Neural cell (in vitro differentiated cells): ENCODE results near the gene THOC2. TPM values are rescaled to one million over a fixed set of nuclear protein-coding genes. Genes with fewer than 3 reads are reported as not detected.

ENCODE experiments used
- H2AFZ ChIP-seq: fragments of 200-600, 300-800 bp; sonication (generic), shearing (Covaris generic); 2 replicates; pipeline ENCODE4 v1.6.0; 2014; ENCODE audit warnings: low read depth, mild to moderate bottlenecking, antibody characterized with exemption, low read length, moderate library complexity
- H3F3A ChIP-seq: fragments of 200-600 bp; shearing (Covaris generic); 2 replicates; pipeline ENCODE4 v1.6.1; 2016; ENCODE audit warnings: mild to moderate bottlenecking, moderate library complexity, mixed read lengths, antibody characterized with exemption, low read length; ENCODE audit not compliant: insufficient read depth, poor library complexity, severe bottlenecking
- H3K27ac ChIP-seq: fragments of 200-600, 300-800 bp; sonication (generic), shearing (Covaris generic); 2 replicates; pipeline ENCODE4 v1.5.1; 2014; ENCODE audit warnings: mild to moderate bottlenecking, low read length, moderate library complexity
- H3K27me3 ChIP-seq: fragments of 300-800, 200-600 bp; sonication (generic), shearing (Covaris generic); 2 replicates; pipeline ENCODE4 v1.6.0; 2014; ENCODE audit warnings: mild to moderate bottlenecking, low read depth, low read length, moderate library complexity; ENCODE audit not compliant: insufficient read depth
- H3K36me3 ChIP-seq: fragments of 300-800, 200-600 bp; sonication (generic), shearing (Covaris generic); 2 replicates; pipeline ENCODE4 v1.5.1; 2014; ENCODE audit warnings: mild to moderate bottlenecking, antibody characterized with exemption, low read length, moderate library complexity; ENCODE audit not compliant: insufficient read depth
- H3K4me2 ChIP-seq: fragments of 300-800, 200-600 bp; sonication (generic), shearing (Covaris generic); 2 replicates; pipeline ENCODE4 v1.6.0; 2014; ENCODE audit warnings: mild to moderate bottlenecking, low read length
- H3K4me3 ChIP-seq: fragments of 300-800, 200-600 bp; sonication (generic), shearing (Covaris generic); 2 replicates; pipeline ENCODE4 v1.5.1; 2014; ENCODE audit warnings: mild to moderate bottlenecking, low read length, moderate library complexity
- H3K79me2 ChIP-seq: fragments of 200-600 bp; shearing (Covaris generic); replicated peaks from 2 replicates; pipeline ENCODE4 v1.6.0; 2014; ENCODE audit warnings: mild to moderate bottlenecking, low read length, moderate library complexity; ENCODE audit not compliant: insufficient read depth
- H3K9ac ChIP-seq: fragments of 300-800, 200-600 bp; sonication (generic), shearing (Covaris generic); 2 replicates; pipeline ENCODE4 v1.6.1; 2016; ENCODE audit warnings: mild to moderate bottlenecking, low read length, mixed read lengths
- H3K9me2 ChIP-seq: fragments of 200-600 bp; shearing (Covaris generic); 2 replicates; pipeline ENCODE4 v1.6.1; 2016; ENCODE audit warnings: mild to moderate bottlenecking, low read length, mixed read lengths; ENCODE audit not compliant: insufficient read depth
- H3K9me3 ChIP-seq: fragments of 200-600, 300-800 bp; sonication (generic), shearing (Covaris generic); 2 replicates; pipeline ENCODE4 v1.6.1; 2016; ENCODE audit warnings: mild to moderate bottlenecking, mixed run types, low read length, moderate library complexity, mixed read lengths
- H4K20me1 ChIP-seq: fragments of 200-600 bp; shearing (Covaris generic); 2 replicates; pipeline ENCODE4 v1.6.1; 2016; ENCODE audit warnings: mild to moderate bottlenecking, mixed run types; ENCODE audit not compliant: insufficient read depth
- EP300 ChIP-seq: fragments of 450-650 bp; conservative IDR thresholded peaks from 2 replicates; pipeline ENCODE4 v1.6.1; 2014; ENCODE audit warnings: antibody characterized with exemption, mild to moderate bottlenecking, moderate library complexity; ENCODE audit not compliant: poor library complexity, severe bottlenecking
- EZH2 ChIP-seq: fragments of 200-600, 300-800 bp; shearing (Covaris generic), sonication (generic); IDR thresholded peaks from 2 replicates; pipeline ENCODE4 v1.6.1; 2014; ENCODE audit warnings: antibody characterized with exemption, low read length, borderline replicate concordance, mild to moderate bottlenecking; ENCODE audit not compliant: insufficient read depth, poor library complexity, severe bottlenecking
- MXI1 ChIP-seq: fragments of 450-650 bp; conservative IDR thresholded peaks from 2 replicates; pipeline ENCODE4 v1.6.1; 2014; ENCODE audit warnings: antibody characterized with exemption, mild to moderate bottlenecking; ENCODE audit not compliant: poor library complexity, severe bottlenecking
- POLR2AphosphoS5 ChIP-seq: IDR thresholded peaks from 2 replicates; pipeline ENCODE4 v1.6.1; 2012
- RAD21 ChIP-seq: fragments of 450-650 bp; conservative IDR thresholded peaks from 2 replicates; pipeline ENCODE4 v1.6.1; 2014; ENCODE audit warnings: antibody characterized with exemption, mild to moderate bottlenecking, moderate library complexity
- SMC3 ChIP-seq: fragments of 450-650 bp; conservative IDR thresholded peaks from 2 replicates; pipeline ENCODE4 v1.6.1; 2014; ENCODE audit warnings: antibody characterized with exemption, mild to moderate bottlenecking, moderate library complexity; ENCODE audit not compliant: poor library complexity
- TAF1 ChIP-seq: IDR thresholded peaks from 2 replicates; pipeline ENCODE4 v1.6.1; 2012; ENCODE audit warnings: low read depth
- polyA plus RNA-seq: library from polyadenylated mRNA; depleted of rRNA; stranded (reverse); fragments of >200 nt; gene quantifications from 2 replicates; pipeline ENCODE4 v1.2.3, GENCODE V29; 2014
- TF ChIP-seq, protein P1 (sequence below): fragments of 450-650 bp; IDR thresholded peaks from 2 replicates; pipeline ENCODE4 v1.5.1; 2014; ENCODE audit warnings: antibody characterized with exemption, mild to moderate bottlenecking, moderate library complexity; ENCODE audit not compliant: poor library complexity, severe bottlenecking
- TF ChIP-seq, protein P2 (sequence below): IDR thresholded peaks from 2 replicates; pipeline ENCODE4 v1.6.1; 2012; ENCODE audit warnings: borderline replicate concordance

The THOC2 gene
- polyA plus RNA-seq, 1 donor from 2014 or later, result 95.4 TPM

DNA sequence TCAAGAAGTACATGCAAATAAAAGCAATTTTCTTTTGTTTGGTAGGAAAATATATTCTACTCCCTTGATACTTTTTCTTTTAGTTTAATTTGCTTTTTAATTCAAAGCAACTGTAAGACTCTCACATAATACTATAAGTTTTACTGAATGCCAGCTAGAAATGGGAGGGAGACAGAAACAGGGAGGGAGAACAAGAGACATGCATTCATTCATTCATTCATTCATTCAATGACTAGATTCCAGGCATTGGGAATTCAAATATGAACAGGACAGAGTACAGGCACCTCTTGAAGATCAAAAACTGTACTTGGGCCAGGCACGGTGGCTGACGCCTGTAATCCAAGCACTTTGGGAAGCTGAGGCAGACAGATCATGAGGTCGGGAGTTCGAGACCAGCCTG, 85.6 kb downstream of the THOC2 start:
- Histone ChIP-seq H3K27me3 (no peaks in the 10 kb centered on the region), H3K9me2 (no peaks in the 10 kb centered on the region), H3K27ac (no peak overlapping the region), H4K20me1 (no peaks in the 10 kb centered on the region), H3K9me3 (no peaks in the 10 kb centered on the region), H3K36me3 (no peaks in the 10 kb centered on the region), H3K4me2 (no peak overlapping the region), H3K4me3 (no peak overlapping the region), H2AFZ (no peak overlapping the region), H3F3A (no peaks in the 10 kb centered on the region), H3K79me2 (no peaks in the 10 kb centered on the region), H3K9ac (no peak overlapping the region)
- TF ChIP-seq SMC3, result no peak
- TF ChIP-seq POLR2AphosphoS5, result no peak
- TF ChIP-seq, protein P1, sequence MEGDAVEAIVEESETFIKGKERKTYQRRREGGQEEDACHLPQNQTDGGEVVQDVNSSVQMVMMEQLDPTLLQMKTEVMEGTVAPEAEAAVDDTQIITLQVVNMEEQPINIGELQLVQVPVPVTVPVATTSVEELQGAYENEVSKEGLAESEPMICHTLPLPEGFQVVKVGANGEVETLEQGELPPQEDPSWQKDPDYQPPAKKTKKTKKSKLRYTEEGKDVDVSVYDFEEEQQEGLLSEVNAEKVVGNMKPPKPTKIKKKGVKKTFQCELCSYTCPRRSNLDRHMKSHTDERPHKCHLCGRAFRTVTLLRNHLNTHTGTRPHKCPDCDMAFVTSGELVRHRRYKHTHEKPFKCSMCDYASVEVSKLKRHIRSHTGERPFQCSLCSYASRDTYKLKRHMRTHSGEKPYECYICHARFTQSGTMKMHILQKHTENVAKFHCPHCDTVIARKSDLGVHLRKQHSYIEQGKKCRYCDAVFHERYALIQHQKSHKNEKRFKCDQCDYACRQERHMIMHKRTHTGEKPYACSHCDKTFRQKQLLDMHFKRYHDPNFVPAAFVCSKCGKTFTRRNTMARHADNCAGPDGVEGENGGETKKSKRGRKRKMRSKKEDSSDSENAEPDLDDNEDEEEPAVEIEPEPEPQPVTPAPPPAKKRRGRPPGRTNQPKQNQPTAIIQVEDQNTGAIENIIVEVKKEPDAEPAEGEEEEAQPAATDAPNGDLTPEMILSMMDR, result no peak
- TF ChIP-seq EP300, result no peak
- TF ChIP-seq EZH2, result no peak
- no peak for TF ChIP-seq MXI1
- TF ChIP-seq TAF1, result no peak
- no peak for TF ChIP-seq RAD21
- TF ChIP-seq, protein P2, sequence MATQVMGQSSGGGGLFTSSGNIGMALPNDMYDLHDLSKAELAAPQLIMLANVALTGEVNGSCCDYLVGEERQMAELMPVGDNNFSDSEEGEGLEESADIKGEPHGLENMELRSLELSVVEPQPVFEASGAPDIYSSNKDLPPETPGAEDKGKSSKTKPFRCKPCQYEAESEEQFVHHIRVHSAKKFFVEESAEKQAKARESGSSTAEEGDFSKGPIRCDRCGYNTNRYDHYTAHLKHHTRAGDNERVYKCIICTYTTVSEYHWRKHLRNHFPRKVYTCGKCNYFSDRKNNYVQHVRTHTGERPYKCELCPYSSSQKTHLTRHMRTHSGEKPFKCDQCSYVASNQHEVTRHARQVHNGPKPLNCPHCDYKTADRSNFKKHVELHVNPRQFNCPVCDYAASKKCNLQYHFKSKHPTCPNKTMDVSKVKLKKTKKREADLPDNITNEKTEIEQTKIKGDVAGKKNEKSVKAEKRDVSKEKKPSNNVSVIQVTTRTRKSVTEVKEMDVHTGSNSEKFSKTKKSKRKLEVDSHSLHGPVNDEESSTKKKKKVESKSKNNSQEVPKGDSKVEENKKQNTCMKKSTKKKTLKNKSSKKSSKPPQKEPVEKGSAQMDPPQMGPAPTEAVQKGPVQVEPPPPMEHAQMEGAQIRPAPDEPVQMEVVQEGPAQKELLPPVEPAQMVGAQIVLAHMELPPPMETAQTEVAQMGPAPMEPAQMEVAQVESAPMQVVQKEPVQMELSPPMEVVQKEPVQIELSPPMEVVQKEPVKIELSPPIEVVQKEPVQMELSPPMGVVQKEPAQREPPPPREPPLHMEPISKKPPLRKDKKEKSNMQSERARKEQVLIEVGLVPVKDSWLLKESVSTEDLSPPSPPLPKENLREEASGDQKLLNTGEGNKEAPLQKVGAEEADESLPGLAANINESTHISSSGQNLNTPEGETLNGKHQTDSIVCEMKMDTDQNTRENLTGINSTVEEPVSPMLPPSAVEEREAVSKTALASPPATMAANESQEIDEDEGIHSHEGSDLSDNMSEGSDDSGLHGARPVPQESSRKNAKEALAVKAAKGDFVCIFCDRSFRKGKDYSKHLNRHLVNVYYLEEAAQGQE, result no peak

DNA sequence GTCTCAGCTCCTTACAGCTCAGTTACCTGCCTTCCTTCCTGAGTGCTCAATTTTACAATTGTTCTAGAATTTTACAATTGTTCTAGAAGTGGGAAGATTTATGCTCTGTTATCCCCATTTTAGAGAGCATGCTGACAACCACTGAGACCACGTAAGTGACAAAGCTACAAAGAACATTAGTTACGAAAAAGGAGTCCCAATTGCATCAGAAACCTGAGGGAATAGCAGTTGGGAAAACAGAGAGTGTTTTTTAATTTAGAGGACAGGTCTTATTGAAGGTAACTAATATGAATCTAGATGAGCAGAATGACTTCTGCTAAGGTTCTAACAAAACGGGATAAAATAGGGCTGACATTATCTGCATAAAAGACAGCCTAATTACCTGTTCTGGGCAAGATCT, 103.3 kb downstream of the THOC2 start:
- no peaks in the 10 kb centered on the region for H3K27me3 ChIP-seq
- TF ChIP-seq EZH2 (no peak), MXI1 (no peak), SMC3 (no peak), POLR2AphosphoS5 (no peak), EP300 (no peak), RAD21 (no peak), TAF1 (no peak)
- TF ChIP-seq, protein P1, result no peak
- TF ChIP-seq, protein P2, result no peak
- no peak overlapping the region for H3K4me3 ChIP-seq
- no peaks in the 10 kb centered on the region for H3K79me2 ChIP-seq
- H4K20me1 ChIP-seq, result no peaks in the 10 kb centered on the region
- H3F3A ChIP-seq, result no peaks in the 10 kb centered on the region
- H3K9me3 ChIP-seq, result no peaks in the 10 kb centered on the region
- H3K4me2 ChIP-seq, result no peak overlapping the region
- no peak overlapping the region for H3K9ac ChIP-seq
- H3K36me3 ChIP-seq, result no peaks in the 10 kb centered on the region
- no peaks in the 10 kb centered on the region for H3K9me2 ChIP-seq
- no peak overlapping the region for H3K27ac ChIP-seq
- no peak overlapping the region for H2AFZ ChIP-seq
